Inflammatory macrophage treated with lipopolysaccharide for 4 hours (primary cell): ENCODE results near the gene AKR1C2.
"Not testable (repeated sequence)": the region's sequence is repeated elsewhere in the genome, so short reads cannot be mapped to it uniquely, and the experiment has no call there.

Experiments used
- DNase-seq: peaks from one replicate; pipeline ENCODE4 v3.0.0-alpha.2; 2020

The AKR1C2 gene

GRCh38 chr10:5023177-5023805 is 19.6 kb upstream of the AKR1C2 start:
- peak; percentile 21 for DNase-seq

GRCh38 chr10:5021624-5022290 is 18.1 kb upstream of the AKR1C2 start:
- DNase-seq = peak; percentile 50

GRCh38 chr10:5019770-5020612 is 16.3 kb upstream of the AKR1C2 start:
- DNase-seq = not testable (repeated sequence)

- peak; percentile 59 for DNase-seq
These were observed 15.1 kb upstream of the AKR1C2 start for GRCh38 chr10:5018671-5019277.

GRCh38 chr10:5018134-5018533 is 14.5 kb upstream of the AKR1C2 start:
- DNase-seq = no peak

GRCh38 chr10:5014936-5015335 is 11.3 kb upstream of the AKR1C2 start:
- peak; percentile 17 for DNase-seq

GRCh38 chr10:5014200-5014910 is 10.7 kb upstream of the AKR1C2 start:
- not testable (repeated sequence) for DNase-seq

GRCh38 chr10:5013385-5013784 is 9.7 kb upstream of the AKR1C2 start:
- DNase-seq = no peak

GRCh38 chr10:5012595-5012994 is 8.9 kb upstream of the AKR1C2 start:
- no peak for DNase-seq

GRCh38 chr10:5011392-5011791 is 7.7 kb upstream of the AKR1C2 start:
- not testable (repeated sequence) for DNase-seq

- DNase-seq = not testable (repeated sequence)
These were observed 6.4 kb upstream of the AKR1C2 start for GRCh38 chr10:5010043-5010442.

GRCh38 chr10:5008857-5009548 is 5.3 kb upstream of the AKR1C2 start:
- not testable (repeated sequence) for DNase-seq

- DNase-seq = not testable (repeated sequence)
These were observed 844 bp upstream of the AKR1C2 start for GRCh38 chr10:5004501-5004900.

- DNase-seq = not testable (repeated sequence)
These were observed 351 bp upstream of the AKR1C2 start for GRCh38 chr10:5004030-5004385.

GRCh38 chr10:5002013-5002727 is 1.5 kb downstream of the AKR1C2 start:
- DNase-seq = no peak

- no peak for DNase-seq
These were observed 5.0 kb downstream of the AKR1C2 start for GRCh38 chr10:4998671-4999070.

GRCh38 chr10:4994260-4994659 is 9.4 kb downstream of the AKR1C2 start:
- DNase-seq = not testable (repeated sequence)

GRCh38 chr10:4992564-4992963 is 11.1 kb downstream of the AKR1C2 start:
- DNase-seq = not testable (repeated sequence)

- DNase-seq = not testable (repeated sequence)
These were observed 12.2 kb downstream of the AKR1C2 start for GRCh38 chr10:4991463-4991862.

GRCh38 chr10:4990217-4990616 is 13.4 kb downstream of the AKR1C2 start:
- DNase-seq = no peak

- DNase-seq = not testable (repeated sequence)
These were observed 15.5 kb downstream of the AKR1C2 start for GRCh38 chr10:4988000-4988641.
